Measurements from ENCODE around the gene TMEM232.

TMEM232 gene

GRCh38 chr5:110727025-110727314 lies 499 bp upstream of the TMEM232 start:
- H3K27me3 Mint-ChIP-seq (ENCODE audit: low read depth, poor library complexity) = peaks cover 3% of the 10 kb centered on the region
- peaks cover 3% of the 10 kb centered on the region for H3K36me3 Mint-ChIP-seq (ENCODE audit: low read depth)
- no peak for TF ChIP-seq CTCF (IDR thresholded peaks at IDR 0.05)
- H3K9me3 Mint-ChIP-seq = peaks cover 4% of the 10 kb centered on the region
- peaks cover 14% of the 10 kb centered on the region for H3K4me1 Mint-ChIP-seq
- H3K4me3 Mint-ChIP-seq = peak overlapping the region; percentile 85
- DNase-seq = no peak
- no peak overlapping the region for H3K27ac Mint-ChIP-seq

- Mint-ChIP-seq H3K9me3 (no peaks in the 10 kb centered on the region), H3K4me1 (no peaks in the 10 kb centered on the region), H3K27me3 (ENCODE audit: low read depth, poor library complexity) (no peaks in the 10 kb centered on the region), H3K27ac (no peak overlapping the region), H3K36me3 (ENCODE audit: low read depth) (no peaks in the 10 kb centered on the region), H3K4me3 (no peak overlapping the region)
- TF ChIP-seq CTCF (IDR thresholded peaks at IDR 0.05) = no peak
- DNase-seq = no peak
Measured at GRCh38 chr5:110718311-110718710, 8.2 kb downstream of the TMEM232 start.

GRCh38 chr5:110716247-110717245 lies 9.9 kb downstream of the TMEM232 start:
- Mint-ChIP-seq H3K36me3 (ENCODE audit: low read depth) (no peaks in the 10 kb centered on the region), H3K27me3 (ENCODE audit: low read depth, poor library complexity) (peaks cover 3% of the 10 kb centered on the region), H3K27ac (no peak overlapping the region), H3K4me1 (no peaks in the 10 kb centered on the region), H3K9me3 (no peaks in the 10 kb centered on the region), H3K4me3 (no peak overlapping the region)
- TF ChIP-seq CTCF (IDR thresholded peaks at IDR 0.05) = no peak
- DNase-seq = no peak

GRCh38 chr5:110707260-110707844 lies 19.1 kb downstream of the TMEM232 start:
- H3K27me3 Mint-ChIP-seq (ENCODE audit: low read depth, poor library complexity) = peaks cover 13% of the 10 kb centered on the region
- H3K4me1 Mint-ChIP-seq = no peaks in the 10 kb centered on the region
- no peak for TF ChIP-seq CTCF (IDR thresholded peaks at IDR 0.05)
- H3K9me3 Mint-ChIP-seq = no peaks in the 10 kb centered on the region
- no peaks in the 10 kb centered on the region for H3K36me3 Mint-ChIP-seq (ENCODE audit: low read depth)
- no peak for DNase-seq
- no peak overlapping the region for H3K4me3 Mint-ChIP-seq
- no peak overlapping the region for H3K27ac Mint-ChIP-seq

GRCh38 chr5:110705349-110705748 lies 21.1 kb downstream of the TMEM232 start:
- Mint-ChIP-seq H3K9me3 (no peaks in the 10 kb centered on the region), H3K36me3 (ENCODE audit: low read depth) (no peaks in the 10 kb centered on the region), H3K27ac (no peak overlapping the region), H3K27me3 (ENCODE audit: low read depth, poor library complexity) (peaks cover 8% of the 10 kb centered on the region), H3K4me3 (no peak overlapping the region), H3K4me1 (no peaks in the 10 kb centered on the region)
- no peak for DNase-seq
- TF ChIP-seq CTCF (IDR thresholded peaks at IDR 0.05) = no peak

Measured in nephron progenitor cell (in vitro differentiated cells).